22Rv1 (cell line): ENCODE results near the gene RABGAP1L.

ENCODE experiments used
- ZFX ChIP-seq: fragments of 450-650 bp; IDR thresholded peaks from 2 replicates; pipeline ENCODE4 v1.6.1; 2017; ENCODE audit warnings: antibody characterized with exemption, borderline replicate concordance
- TF ChIP-seq, protein P1 (sequence below): fragments of 450-650 bp; IDR thresholded peaks from 2 replicates; pipeline ENCODE4 v1.5.1; 2017; ENCODE audit warnings: mild to moderate bottlenecking

DNA sequence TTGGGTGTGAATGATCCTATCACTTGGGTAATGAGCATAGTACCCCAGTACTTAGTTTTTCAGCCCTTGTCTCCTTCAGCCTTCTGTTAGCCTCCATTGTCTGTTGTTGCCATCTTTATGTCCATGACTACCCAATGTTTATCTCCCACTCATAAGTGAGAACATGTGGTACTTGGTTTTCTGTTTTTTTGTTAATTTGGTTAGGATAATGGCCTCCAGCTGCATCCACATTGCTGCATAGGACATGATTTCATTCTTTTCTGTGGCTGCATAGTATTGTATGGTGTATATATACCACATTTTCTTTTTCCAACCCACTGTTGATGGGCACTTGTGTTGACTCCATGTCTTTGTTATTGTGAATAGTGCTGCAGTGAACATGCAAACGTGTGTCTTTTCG lies 248.8 kb downstream of the RABGAP1L start:
- TF ChIP-seq, protein P1, sequence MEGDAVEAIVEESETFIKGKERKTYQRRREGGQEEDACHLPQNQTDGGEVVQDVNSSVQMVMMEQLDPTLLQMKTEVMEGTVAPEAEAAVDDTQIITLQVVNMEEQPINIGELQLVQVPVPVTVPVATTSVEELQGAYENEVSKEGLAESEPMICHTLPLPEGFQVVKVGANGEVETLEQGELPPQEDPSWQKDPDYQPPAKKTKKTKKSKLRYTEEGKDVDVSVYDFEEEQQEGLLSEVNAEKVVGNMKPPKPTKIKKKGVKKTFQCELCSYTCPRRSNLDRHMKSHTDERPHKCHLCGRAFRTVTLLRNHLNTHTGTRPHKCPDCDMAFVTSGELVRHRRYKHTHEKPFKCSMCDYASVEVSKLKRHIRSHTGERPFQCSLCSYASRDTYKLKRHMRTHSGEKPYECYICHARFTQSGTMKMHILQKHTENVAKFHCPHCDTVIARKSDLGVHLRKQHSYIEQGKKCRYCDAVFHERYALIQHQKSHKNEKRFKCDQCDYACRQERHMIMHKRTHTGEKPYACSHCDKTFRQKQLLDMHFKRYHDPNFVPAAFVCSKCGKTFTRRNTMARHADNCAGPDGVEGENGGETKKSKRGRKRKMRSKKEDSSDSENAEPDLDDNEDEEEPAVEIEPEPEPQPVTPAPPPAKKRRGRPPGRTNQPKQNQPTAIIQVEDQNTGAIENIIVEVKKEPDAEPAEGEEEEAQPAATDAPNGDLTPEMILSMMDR: no peak
- TF ChIP-seq ZFX: no peak
